Lung (tissue), 12 donors: Measurements from ENCODE around the gene ZNF598. TPM values are rescaled to one million over a fixed set of nuclear protein-coding genes. Genes with fewer than 3 reads are reported as not detected.

Experiments
- ATAC-seq: fragments of 200-7000 bp; cut with Tn5 transposase; one replicate; pipeline ENCODE4 v1.9.1; 2020; ENCODE audit warnings: moderate number of reproducible peaks; ENCODE audit not compliant: insufficient read depth, low FRiP score
- DNase-seq, 3 donors: peaks; one replicate each; pipeline ENCODE4 v3.0.0-alpha.2; 2013 to 2017
- H3K27ac ChIP-seq, 2 donors: one replicate each; pipeline ENCODE4 v1.5.1; 2013; ENCODE audit warnings: mild to moderate bottlenecking in 2 of 2, moderate library complexity in 2 of 2, control low read depth in 1 of 2, inconsistent platforms in 1 of 2, low read depth in 1 of 2, low read length in 1 of 2
- H3K27me3 ChIP-seq, 3 donors: one replicate each; pipeline ENCODE4 v1.5.1; 2013; ENCODE audit warnings: low read length in 2 of 3; ENCODE audit not compliant: control insufficient read depth in 3 of 3, insufficient read depth in 3 of 3
- H3K36me3 ChIP-seq, 4 donors: one replicate each; pipeline ENCODE4 v1.5.1; 2013; ENCODE audit warnings: low read length in 4 of 4, mild to moderate bottlenecking in 1 of 4, moderate library complexity in 1 of 4; ENCODE audit not compliant: control insufficient read depth in 4 of 4, insufficient read depth in 4 of 4
- H3K4me1 ChIP-seq, 5 donors: one replicate each; pipeline ENCODE4 v1.5.1; 2013; ENCODE audit warnings: low read length in 5 of 5, mild to moderate bottlenecking in 2 of 5, moderate library complexity in 1 of 5; ENCODE audit not compliant: control insufficient read depth in 5 of 5, insufficient read depth in 5 of 5
- H3K4me3 ChIP-seq: one replicate; pipeline ENCODE4 v1.5.1; 2013; ENCODE audit warnings: mild to moderate bottlenecking, control low read depth, moderate library complexity
- H3K9ac ChIP-seq, 2 donors: one replicate each; pipeline ENCODE4 v1.5.1; 2013; ENCODE audit warnings: low read length in 2 of 2, control low read depth in 1 of 2; ENCODE audit not compliant: insufficient read depth in 1 of 2
- H3K9me3 ChIP-seq, 4 donors: one replicate each; pipeline ENCODE4 v1.5.1; 2013; ENCODE audit warnings: low read length in 3 of 4, mild to moderate bottlenecking in 1 of 4, moderate library complexity in 1 of 4; ENCODE audit not compliant: control insufficient read depth in 4 of 4, insufficient read depth in 3 of 4
- CTCF ChIP-seq: IDR thresholded peaks from 2 replicates; pipeline ENCODE4 v1.5.1; 2012; ENCODE audit warnings: mild to moderate bottlenecking; ENCODE audit errors: control extremely low read depth, extremely low read depth
- WGBS, 2 donors: extraction: QIAGEN DNeasy Blood & Tissue Kit; methylation state at CpG; one replicate each; pipeline ENCODE4 v1.1.7; 2013; 5-methylcytosine and 5-hydroxymethylcytosine counted together
- polyA plus RNA-seq, 2 donors: library from polyadenylated mRNA; stranded (reverse); fragments of 200-250 nt; gene quantifications; one replicate each; pipeline ENCODE4 v1.2.1, GENCODE V29; 2013
- total RNA-seq, 2 donors: library from RNA; depleted of rRNA in 1 of 2; stranded (reverse); fragments of >200 nt in 1 of 2; gene quantifications; one replicate each; pipeline ENCODE4 v1.2.1, GENCODE V29; 2014 to 2021
- donor health status: control.
- donor health status: control.
- donor health status: Bipolar disorder and iron deficiency.
- donor health status: healthy.
- donor health status: DM: yes; HTN: yes; CAD: no.

Gene ZNF598
- total and polyA plus RNA-seq, 4 donors, result 13.9 to 49.8 (median 35.9) TPM

DNA sequence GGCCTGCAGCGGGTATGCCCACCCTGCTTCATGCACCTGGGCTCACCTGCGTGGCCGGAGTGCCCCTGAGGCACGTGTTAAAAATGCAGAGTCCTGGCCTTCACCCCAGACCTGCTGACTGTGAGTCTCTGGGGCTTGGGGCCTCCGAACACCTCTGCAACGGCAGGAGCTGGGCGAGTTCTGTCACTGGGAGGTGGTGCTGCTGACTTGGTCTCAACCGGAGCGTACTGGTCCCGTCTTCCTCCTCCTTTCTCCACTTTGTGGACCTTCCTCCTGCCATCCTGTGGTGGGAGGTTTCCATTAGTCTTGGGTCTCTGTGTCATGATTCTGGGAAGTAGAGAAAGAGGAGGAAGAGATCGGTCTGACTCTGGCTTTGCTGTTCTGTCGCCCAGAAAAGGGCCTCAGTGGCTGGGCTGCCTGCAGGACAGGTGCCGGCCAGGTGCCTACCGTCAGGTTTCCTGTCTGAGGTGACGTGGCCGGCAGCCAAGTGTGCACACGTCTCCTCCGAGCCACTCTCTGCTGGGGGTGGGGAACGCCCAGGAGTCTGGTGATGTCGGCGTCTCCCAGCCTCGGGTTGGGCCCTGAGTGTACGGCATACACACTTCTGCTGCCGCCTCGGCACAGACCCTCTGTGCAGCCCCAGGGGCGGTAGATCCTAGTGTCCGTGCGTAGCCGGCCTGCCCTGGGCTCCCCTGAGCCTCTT lies 45.1 kb upstream of the ZNF598 start:
- no peak for TF ChIP-seq CTCF
- Histone ChIP-seq H3K27ac (no peak overlapping the region), H3K4me3 (no peak overlapping the region), H3K27me3 (no peaks in the 10 kb centered on the region), H3K36me3 (peaks cover 0 to 58% (median 23%) of the 10 kb centered on the region in 4 donors), H3K4me1 (no peaks in the 10 kb centered on the region), H3K9me3 (no peaks in the 10 kb centered on the region), H3K9ac (no peak overlapping the region)
- DNase-seq, result no peak
- no peak for ATAC-seq
- 88 to 91% methylated on average over 29 of the region's 29 CpGs for WGBS, 2 donors

DNA sequence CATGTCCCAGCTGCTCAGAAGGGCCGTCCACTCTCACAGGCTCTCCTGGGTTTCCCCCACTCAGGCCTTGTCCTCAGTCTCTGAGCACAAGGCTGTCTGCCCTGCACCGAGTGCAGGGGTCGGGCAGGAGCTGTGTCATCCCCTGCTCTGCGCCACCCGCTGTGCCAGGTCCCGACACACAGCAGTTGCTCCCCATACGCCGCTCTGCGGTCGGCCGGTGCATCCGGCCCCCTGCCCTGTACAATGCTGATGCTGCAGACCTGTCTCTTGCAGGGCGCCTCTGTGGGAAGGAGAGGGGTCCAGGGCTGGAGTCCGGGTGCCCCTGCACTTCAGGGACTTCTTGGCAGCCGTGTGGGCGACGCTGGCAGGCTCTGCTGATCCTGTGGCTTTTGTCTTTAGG lies 44.3 kb upstream of the ZNF598 start:
- no peak for DNase-seq
- H3K4me1 ChIP-seq, result peaks cover 0 to 2% (median 0%) of the 10 kb centered on the region in 5 donors
- no peak for ATAC-seq
- H3K27me3 ChIP-seq, result no peaks in the 10 kb centered on the region
- no peak overlapping the region for H3K9ac ChIP-seq
- 95 to 97% methylated on average over 17 of the region's 17 CpGs for WGBS, 2 donors
- H3K27ac ChIP-seq, result no peak overlapping the region
- no peak for TF ChIP-seq CTCF
- H3K9me3 ChIP-seq, result no peaks in the 10 kb centered on the region
- H3K4me3 ChIP-seq, result no peak overlapping the region
- H3K36me3 ChIP-seq, result peaks cover 0 to 58% (median 23%) of the 10 kb centered on the region in 4 donors

DNA sequence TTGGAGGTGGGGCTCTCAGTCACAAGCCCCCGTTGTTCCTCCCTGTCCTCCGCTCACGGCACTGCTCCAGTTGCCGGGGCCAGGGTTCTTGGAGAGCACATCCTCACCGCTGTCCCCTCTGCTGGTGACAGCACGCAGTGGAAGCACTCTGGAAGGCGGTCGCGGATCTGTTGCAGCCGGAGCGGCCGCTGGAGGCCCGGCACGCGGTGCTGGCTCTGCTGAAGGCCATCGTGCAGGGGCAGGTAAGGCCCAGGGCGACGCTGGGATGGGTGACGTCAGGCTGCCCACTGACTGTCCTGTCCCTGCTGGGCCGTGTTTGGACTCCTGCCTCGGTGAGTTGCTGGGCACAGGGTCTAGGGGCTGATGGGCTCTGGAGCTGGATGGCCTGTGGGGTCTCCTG lies 43.6 kb upstream of the ZNF598 start:
- Histone ChIP-seq H3K27ac (no peak overlapping the region), H3K4me1 (peaks cover 0 to 9% (median 5%) of the 10 kb centered on the region in 5 donors), H3K36me3 (peaks cover 0 to 52% (median 19%) of the 10 kb centered on the region in 4 donors), H3K9me3 (no peaks in the 10 kb centered on the region), H3K4me3 (no peak overlapping the region), H3K27me3 (no peaks in the 10 kb centered on the region), H3K9ac (no peak overlapping the region)
- no peak for DNase-seq
- TF ChIP-seq CTCF, result no peak
- ATAC-seq, result no peak
- WGBS, 2 donors, result 96% methylated on average over 21 of the region's 21 CpGs
